Loucy (cell line): ENCODE results near the gene SRSF9.

ENCODE experiments used
- CTCF ChIP-seq: fragments of 200-600 bp; sonication (generic); conservative IDR thresholded peaks from 2 replicates; pipeline ENCODE4 v1.5.1; 2014; ENCODE audit warnings: mild to moderate bottlenecking, antibody characterized with exemption, low read length
- EZH2phosphoT487 ChIP-seq: fragments of 200-600 bp; IDR thresholded peaks from 2 replicates; pipeline ENCODE4 v1.6.1; 2018; ENCODE audit warnings: antibody characterized with exemption, mild to moderate bottlenecking, moderate library complexity, borderline replicate concordance

DNA sequence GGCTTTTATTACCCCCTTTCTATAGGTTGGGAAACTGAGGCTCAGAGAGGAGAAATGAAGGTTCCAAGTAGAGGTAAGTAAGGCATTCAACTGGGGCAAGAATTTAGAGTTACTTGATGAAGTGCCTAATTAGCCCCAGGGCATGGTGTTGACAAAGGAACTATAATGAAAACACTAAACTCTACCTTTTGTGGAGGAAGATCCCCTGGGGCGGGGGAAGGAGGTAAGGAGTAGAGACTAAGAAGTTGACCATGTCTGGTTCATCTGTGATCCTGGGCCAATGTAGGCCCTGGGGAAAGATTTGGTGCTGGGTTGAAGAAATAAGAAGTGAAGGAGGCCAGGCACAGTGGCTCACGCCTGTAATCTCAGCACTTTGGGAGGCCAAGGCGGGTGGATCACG is 47.8 kb downstream of the SRSF9 start:
- TF ChIP-seq CTCF (no peak), EZH2phosphoT487 (no peak)
